B cell (primary cell): ENCODE measurements around the gene EVPL. TPM values are rescaled to one million over a fixed set of nuclear protein-coding genes. Genes with fewer than 3 reads are reported as not detected.

Experiments
- ATAC-seq: fragments of 200-7000 bp; cut with Tn5 transposase; one replicate; pipeline ENCODE4 v1.10.0; 2021; ENCODE audit warnings: low read depth, mild to moderate bottlenecking, moderate number of reproducible peaks, moderate library complexity
- CTCF ChIA-PET: fragments of 350-600 bp; sonication (Branson Sonifier 250); formaldehyde crosslinking; loops from one replicate; lab custom pipeline; 2021; ENCODE audit warnings: antibody characterized with exemption, inconsistent platforms; lab: Charles Lee
- POLR2A ChIA-PET: fragments of 350-600 bp; sonication (Branson Sonifier 250); formaldehyde crosslinking; loops from one replicate; lab custom pipeline; 2021; ENCODE audit warnings: antibody characterized with exemption; lab: Charles Lee
- DNase-seq: peaks from one replicate; pipeline ENCODE4 v3.0.0; 2013
- H2AFZ ChIP-seq: 2 replicates; pipeline ENCODE4 v1.6.1; 2012; ENCODE audit warnings: mild to moderate bottlenecking, low read depth, low read length; ENCODE audit not compliant: insufficient read depth, poor library complexity, severe bottlenecking
- H3K27ac ChIP-seq, 2 donors: 1 replicate in 1 of 2; 2 replicates in 1 of 2; pipeline ENCODE4 v1.5.1; 2012 to 2013; ENCODE audit warnings: low read length in 2 of 2, mild to moderate bottlenecking in 2 of 2, moderate library complexity in 1 of 2
- H3K27me3 ChIP-seq, 4 experiments: fragments of 200-600 bp in 1 of 4; sonication (generic) in 1 of 4; replicated peaks in 1 of 4; 1 replicate in 2 of 4; 2 replicates in 2 of 4; pipeline versions ENCODE4 v1.6.1 to v1.7.0; 2013 to 2016; ENCODE audit warnings: low read length in 3 of 4, mild to moderate bottlenecking in 2 of 4, mixed read lengths in 1 of 4, moderate library complexity in 1 of 4; ENCODE audit not compliant: insufficient read depth in 4 of 4, control insufficient read depth in 3 of 4; ENCODE audit errors: control extremely low read depth in 1 of 4
- H3K36me3 ChIP-seq, 2 experiments: replicated peaks in 1 of 2; 1 replicate in 1 of 2; 2 replicates in 1 of 2; pipeline versions ENCODE4 v1.6.1 to v1.7.1; 2013; ENCODE audit warnings: low read length in 1 of 2; ENCODE audit not compliant: insufficient read depth in 2 of 2, control insufficient read depth in 1 of 2; ENCODE audit errors: control extremely low read depth in 1 of 2, extremely low read depth in 1 of 2
- H3K4me1 ChIP-seq, 2 donors: fragments of 200-600 bp in 1 of 2; sonication (generic) in 1 of 2; 1 replicate in 1 of 2; 2 replicates in 1 of 2; pipeline versions ENCODE4 v1.5.1 to v1.6.1; 2013 to 2017; ENCODE audit warnings: low read length in 2 of 2; ENCODE audit not compliant: control insufficient read depth in 2 of 2, insufficient read depth in 2 of 2
- H3K4me2 ChIP-seq: replicated peaks from 2 replicates; pipeline ENCODE3; 2012; ENCODE audit warnings: mild to moderate bottlenecking, low read depth, low read length; ENCODE audit not compliant: poor library complexity, severe bottlenecking
- H3K4me3 ChIP-seq, 5 experiments: fragments of 200-600 bp in 1 of 5; sonication (generic) in 1 of 5; 1 replicate in 3 of 5; 2 replicates in 2 of 5; pipeline versions ENCODE4 v1.5.1 to v1.7.0; 2011 to 2016; ENCODE audit warnings: low read length in 4 of 5, mild to moderate bottlenecking in 4 of 5, low read depth in 2 of 5, control low read depth in 1 of 5, moderate library complexity in 1 of 5; ENCODE audit not compliant: insufficient read depth in 1 of 5; ENCODE audit errors: control extremely low read depth in 1 of 5, extremely low read depth in 1 of 5
- H3K79me2 ChIP-seq: fragments of 200-600 bp; sonication (generic); one replicate; pipeline ENCODE4 v1.6.0; 2016; ENCODE audit warnings: low read length; ENCODE audit not compliant: control insufficient read depth, insufficient read depth
- H3K9ac ChIP-seq: fragments of 200-600 bp; sonication (generic); 2 replicates; pipeline ENCODE4 v1.6.1; 2017; ENCODE audit warnings: mild to moderate bottlenecking, low read length, moderate library complexity
- H3K9me3 ChIP-seq, 3 donors: one replicate each; pipeline versions ENCODE4 v1.6.1 to v1.7.1; 2013; ENCODE audit warnings: low read length in 2 of 3; ENCODE audit not compliant: control insufficient read depth in 2 of 3, insufficient read depth in 1 of 3; ENCODE audit errors: control extremely low read depth in 1 of 3
- H4K20me1 ChIP-seq: 2 replicates; pipeline ENCODE4 v1.6.0; 2012; ENCODE audit warnings: mild to moderate bottlenecking, low read length; ENCODE audit not compliant: insufficient read depth, control insufficient read depth, poor library complexity, severe bottlenecking
- H3K27ac Mint-ChIP-seq: one replicate; pipeline ENCODE4 v1.8.0; 2021; ENCODE audit warnings: mixed read lengths
- H3K27me3 Mint-ChIP-seq: one replicate; pipeline ENCODE4 v1.8.0; 2021; ENCODE audit warnings: mixed read lengths
- H3K4me1 Mint-ChIP-seq: one replicate; pipeline ENCODE4 v1.8.0; 2021; ENCODE audit warnings: mixed read lengths
- H3K4me3 Mint-ChIP-seq: one replicate; pipeline ENCODE4 v1.8.0; 2021; ENCODE audit warnings: mixed read lengths
- H3K9me3 Mint-ChIP-seq: one replicate; pipeline ENCODE4 v1.8.0; 2022; ENCODE audit warnings: mixed read lengths; ENCODE audit not compliant: insufficient read depth
- EZH2 ChIP-seq: IDR thresholded peaks from 2 replicates; pipeline ENCODE4 v1.6.1; 2012; ENCODE audit warnings: borderline replicate concordance, low read depth, mild to moderate bottlenecking, moderate library complexity, low read length; ENCODE audit not compliant: insufficient read depth, poor library complexity, severe bottlenecking
- WGBS: methylation state at CpG from one replicate; pipeline ENCODE4 v1.1.5; 2013; ENCODE audit warnings: missing lambda C conversion rate; ENCODE audit not compliant: insufficient coverage; 5-methylcytosine and 5-hydroxymethylcytosine counted together
- intact Hi-C: fragments of 100-400 bp; cut with micrococcal nuclease; formaldehyde crosslinking; loops from one replicate; pipeline ENCODE4 v1.10.0; 2022
- polyA plus RNA-seq: library from polyadenylated mRNA; depleted of rRNA; stranded (reverse); fragments of >200 nt; gene quantifications from 2 replicates; pipeline ENCODE4 v1.2.3, GENCODE V29; 2012
- total RNA-seq, 2 donors: library from RNA; stranded (reverse); fragments of 120-200 nt in 1 of 2; gene quantifications; 1 replicate in 1 of 2; 2 replicates in 1 of 2; pipeline versions ENCODE4 v1.2.3 to v1.2.4, GENCODE V29; 2013 to 2022
- TF ChIP-seq, protein P1 (sequence below): fragments of 200-600 bp; IDR thresholded peaks from one replicate; pipeline ENCODE4 v1.8.0; 2022; ENCODE audit warnings: antibody characterized with exemption, mild to moderate bottlenecking

The EVPL gene
- total and polyA plus RNA-seq, 2 donors (not counting 1 experiment from before 2014, with no cell fraction given): not detected

DNA sequence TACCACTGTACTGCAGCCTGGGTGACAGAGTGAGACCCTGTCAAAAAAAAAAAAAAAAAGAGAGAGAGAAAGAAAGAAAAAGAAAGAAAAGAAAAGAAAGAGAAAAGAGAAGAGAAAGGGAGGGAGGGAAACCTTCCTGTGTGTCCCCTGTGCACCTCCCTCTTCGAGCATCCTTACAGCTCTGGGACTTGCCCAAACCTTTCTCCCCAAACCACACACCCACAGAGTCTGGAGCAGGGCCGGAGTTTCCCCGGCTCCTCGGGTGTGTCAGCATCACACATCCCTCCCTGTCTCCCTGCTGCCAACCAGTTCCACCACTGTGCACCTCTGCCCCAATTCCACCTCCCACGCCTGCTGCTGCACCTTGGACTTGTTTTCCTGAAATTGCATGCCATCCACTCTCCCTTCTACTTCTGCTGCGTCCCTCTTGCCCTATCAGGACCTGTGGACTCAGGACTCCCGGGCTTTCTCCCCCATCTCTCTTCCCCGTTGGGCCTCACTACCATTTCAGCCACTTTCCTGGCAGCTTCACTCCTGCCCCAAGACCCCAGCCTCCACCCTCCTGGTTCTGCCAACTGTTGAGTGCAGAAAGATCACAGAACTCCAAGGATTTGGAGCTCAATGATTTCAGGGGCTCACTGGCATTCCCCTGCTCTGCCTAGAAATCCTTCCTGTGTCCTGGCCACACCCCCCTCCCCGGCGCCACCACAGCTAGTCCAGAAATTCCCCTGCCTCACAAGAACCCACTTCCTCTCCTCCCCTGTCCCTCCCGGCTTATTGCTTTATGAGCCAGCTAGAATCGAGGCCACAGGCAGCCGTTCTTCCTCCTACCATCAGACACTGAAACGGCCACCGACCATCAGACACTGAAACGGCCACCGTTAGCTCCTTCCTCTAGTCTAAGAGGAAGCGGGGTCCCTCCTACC lies 30.2 kb downstream of the EVPL start:
- Histone ChIP-seq H3K27me3 (no peaks in the 10 kb centered on the region), H3K4me1 (peaks cover 9 to 18% of the 10 kb centered on the region in 2 donors), H2AFZ (peak overlapping the region; percentile 48), H3K36me3 (peaks cover 0 to 5% of the 10 kb centered on the region in 2 experiments), H3K4me2 (peak overlapping the region; percentile 45), H3K27ac (peak overlapping the region in 1 of 2 donors; percentile 61), H3K4me3 (no peak overlapping the region), H3K9me3 (no peaks in the 10 kb centered on the region), H3K9ac (no peak overlapping the region), H3K79me2 (no peaks in the 10 kb centered on the region), H4K20me1 (no peaks in the 10 kb centered on the region)
- intact Hi-C loops: no loop called here
- H3K9me3 Mint-ChIP-seq: no peaks in the 10 kb centered on the region
- DNase-seq (peak; percentile 60), ATAC-seq (peak; percentile 45)
- H3K4me3 Mint-ChIP-seq: peak overlapping the region; percentile 20
- ChIA-PET CTCF (interaction anchor here (0.7 to 3.4 kb wide), 6 partner anchors 8 to 35 kb away, joined by 3 to 20 read pairs (median 5); no protein-coding TSS in a partner anchor), POLR2A (interaction anchor here (0.7 to 0.9 kb wide), 2 partner anchors 18 to 96 kb away, joined by 3 read pairs; partner anchors contain the start of genes ACOX1 and TEN1)
- WGBS: 15% methylated on average over 16 of the region's 18 CpGs
- peak overlapping the region; percentile 55 for H3K27ac Mint-ChIP-seq
- peaks cover 13% of the 10 kb centered on the region for H3K4me1 Mint-ChIP-seq
- TF ChIP-seq EZH2: no peak
- TF ChIP-seq, protein P1, sequence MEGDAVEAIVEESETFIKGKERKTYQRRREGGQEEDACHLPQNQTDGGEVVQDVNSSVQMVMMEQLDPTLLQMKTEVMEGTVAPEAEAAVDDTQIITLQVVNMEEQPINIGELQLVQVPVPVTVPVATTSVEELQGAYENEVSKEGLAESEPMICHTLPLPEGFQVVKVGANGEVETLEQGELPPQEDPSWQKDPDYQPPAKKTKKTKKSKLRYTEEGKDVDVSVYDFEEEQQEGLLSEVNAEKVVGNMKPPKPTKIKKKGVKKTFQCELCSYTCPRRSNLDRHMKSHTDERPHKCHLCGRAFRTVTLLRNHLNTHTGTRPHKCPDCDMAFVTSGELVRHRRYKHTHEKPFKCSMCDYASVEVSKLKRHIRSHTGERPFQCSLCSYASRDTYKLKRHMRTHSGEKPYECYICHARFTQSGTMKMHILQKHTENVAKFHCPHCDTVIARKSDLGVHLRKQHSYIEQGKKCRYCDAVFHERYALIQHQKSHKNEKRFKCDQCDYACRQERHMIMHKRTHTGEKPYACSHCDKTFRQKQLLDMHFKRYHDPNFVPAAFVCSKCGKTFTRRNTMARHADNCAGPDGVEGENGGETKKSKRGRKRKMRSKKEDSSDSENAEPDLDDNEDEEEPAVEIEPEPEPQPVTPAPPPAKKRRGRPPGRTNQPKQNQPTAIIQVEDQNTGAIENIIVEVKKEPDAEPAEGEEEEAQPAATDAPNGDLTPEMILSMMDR: no peak
- H3K27me3 Mint-ChIP-seq: no peaks in the 10 kb centered on the region
